ENCODE measurements around the gene NEK8.
"Not testable (repeated sequence)": the region's sequence is repeated elsewhere in the genome, so short reads cannot be mapped to it uniquely, and the experiment has no call there.

Gene NEK8

GRCh38 chr17:28725660-28726225 is 2.8 kb upstream of the NEK8 start:
- peak; percentile 86 for DNase-seq (ENCODE audit: low spot score)

- no peak for DNase-seq (ENCODE audit: low spot score)
Measured at GRCh38 chr17:28726226-28726626, 2.4 kb upstream of the NEK8 start, which contains the start of gene TLCD1. TLCD1 (minus strand) TSS chr17:28726233; CDS start chr17:28726097, 136 bp downstream.

- DNase-seq (ENCODE audit: low spot score): peak; percentile 98
Measured at GRCh38 chr17:28726627-28727491, 1.7 kb upstream of the NEK8 start.

GRCh38 chr17:28729950-28730330 is 1.4 kb downstream of the NEK8 start:
- no peak for DNase-seq (ENCODE audit: low spot score)

- no peak for DNase-seq (ENCODE audit: low spot score)
Measured at GRCh38 chr17:28733346-28733745, 4.8 kb downstream of the NEK8 start.

- no peak for DNase-seq (ENCODE audit: low spot score)
Measured at GRCh38 chr17:28734712-28735241, 6.2 kb downstream of the NEK8 start.

GRCh38 chr17:28735242-28735722 is 6.7 kb downstream of the NEK8 start:
- no peak for DNase-seq (ENCODE audit: low spot score)

GRCh38 chr17:28735913-28736769 is 7.6 kb downstream of the NEK8 start:
- not testable (repeated sequence) for DNase-seq (ENCODE audit: low spot score)

- no peak for DNase-seq (ENCODE audit: low spot score)
Measured at GRCh38 chr17:28737316-28737715, 8.7 kb downstream of the NEK8 start.

GRCh38 chr17:28737770-28738679 is 9.4 kb downstream of the NEK8 start:
- no peak for DNase-seq (ENCODE audit: low spot score)

GRCh38 chr17:28738680-28739384 is 10.2 kb downstream of the NEK8 start:
- DNase-seq (ENCODE audit: low spot score): no peak

GRCh38 chr17:28740406-28741357 is 12.1 kb downstream of the NEK8 start:
- no peak for DNase-seq (ENCODE audit: low spot score)

- no peak for DNase-seq (ENCODE audit: low spot score)
Measured at GRCh38 chr17:28741358-28742349, 13.1 kb downstream of the NEK8 start.

- peak; percentile 84 for DNase-seq (ENCODE audit: low spot score)
Measured at GRCh38 chr17:28743243-28744103, 14.9 kb downstream of the NEK8 start, which contains the start of gene TRAF4. TRAF4 (plus strand) TSS chr17:28744011; CDS start chr17:28744113, 102 bp downstream.

- DNase-seq (ENCODE audit: low spot score): peak; percentile 74
Measured at GRCh38 chr17:28744104-28744971, 15.8 kb downstream of the NEK8 start.

Measured in SK-N-DZ (cell line).